PFSK-1 (cell line): ENCODE data around the gene MARK3.

Experiments used
- FOXP2 ChIP-seq: optimal IDR thresholded peaks from 2 replicates; pipeline ENCODE3; 2011; ENCODE audit warnings: borderline replicate concordance, control low read depth, inconsistent platforms; ENCODE audit not compliant: insufficient read depth; ENCODE audit errors: extremely low read length, extremely low read depth
- POLR2AphosphoS5 ChIP-seq: IDR thresholded peaks from 2 replicates; pipeline ENCODE4 v1.6.1; 2012; ENCODE audit warnings: low read depth, mild to moderate bottlenecking, control low read depth, low read length, moderate library complexity
- REST ChIP-seq, 2 experiments: IDR thresholded peaks; 2 replicates each; pipeline versions ENCODE4 v1.6.1 to v1.8.0; 2011 to 2012; ENCODE audit warnings: low read depth in 2 of 2, low read length in 2 of 2, control low read depth in 1 of 2, inconsistent platforms in 1 of 2, mild to moderate bottlenecking in 1 of 2, moderate library complexity in 1 of 2; ENCODE audit not compliant: insufficient read depth in 1 of 2
- SIN3A ChIP-seq: IDR thresholded peaks from 2 replicates; pipeline ENCODE4 v1.6.1; 2012; ENCODE audit warnings: mild to moderate bottlenecking, low read length, moderate library complexity, borderline replicate concordance; ENCODE audit not compliant: insufficient read depth
- TAF1 ChIP-seq: IDR thresholded peaks from 2 replicates; pipeline ENCODE4 v1.6.1; 2012; ENCODE audit warnings: low read length, control low read depth, borderline replicate concordance; ENCODE audit not compliant: insufficient read depth

The MARK3 gene

DNA sequence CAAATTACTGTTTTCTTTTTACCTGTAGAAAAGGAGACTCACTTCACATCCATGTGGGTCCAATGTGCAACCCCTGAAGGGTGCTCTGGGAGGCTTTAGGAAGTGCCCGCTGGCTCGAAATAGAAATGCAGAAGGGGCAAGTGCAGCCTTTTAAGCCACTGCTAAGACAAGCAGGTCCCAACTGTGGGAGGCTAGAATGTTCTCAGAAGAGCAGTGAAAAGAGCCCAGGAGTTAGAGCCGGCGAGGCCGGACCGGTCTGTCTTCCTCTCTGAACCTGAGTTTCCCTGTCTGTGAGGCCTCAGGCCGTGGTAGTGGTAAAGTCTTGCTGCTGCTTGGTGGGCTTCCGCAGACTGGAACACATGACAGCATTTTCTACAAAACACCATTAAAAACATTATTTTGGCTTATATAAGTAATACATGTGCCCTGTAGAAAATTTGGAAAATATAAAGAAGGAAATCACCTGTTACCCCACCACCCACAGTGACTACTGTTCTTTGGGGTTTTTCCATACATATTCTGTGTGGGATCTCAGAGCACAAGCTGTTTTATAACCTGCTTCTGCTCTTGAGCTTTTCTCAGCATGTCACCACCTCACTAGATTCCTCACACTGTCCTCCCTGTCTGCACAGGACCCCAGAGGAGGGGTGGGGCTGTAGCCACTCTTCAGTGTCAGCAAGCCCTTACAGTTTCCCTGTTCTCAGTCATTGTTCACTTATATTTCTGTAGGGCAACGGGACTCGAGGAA lies 131.4 kb downstream of the MARK3 start:
- TF ChIP-seq FOXP2, result no peak
- no peak for TF ChIP-seq REST (IDR thresholded peaks at IDR 0.05; ENCODE audit: insufficient read depth in 1 of 2, low read depth in 2 of 2, low read length in 2 of 2)
- TF ChIP-seq SIN3A, result no peak
- TF ChIP-seq POLR2AphosphoS5, result no peak
- no peak for TF ChIP-seq TAF1

- TF ChIP-seq POLR2AphosphoS5, result no peak
- TF ChIP-seq TAF1, result no peak
- TF ChIP-seq SIN3A, result no peak
- no peak for TF ChIP-seq FOXP2
- TF ChIP-seq REST (IDR thresholded peaks at IDR 0.05; ENCODE audit: insufficient read depth in 1 of 2, low read depth in 2 of 2, low read length in 2 of 2), result no peak
These were observed 132.0 kb downstream of the MARK3 start for GRCh38 chr14:103517174-103517566.

- no peak for TF ChIP-seq SIN3A
- no peak for TF ChIP-seq POLR2AphosphoS5
- TF ChIP-seq FOXP2, result no peak
- no peak for TF ChIP-seq REST (IDR thresholded peaks at IDR 0.05; ENCODE audit: insufficient read depth in 1 of 2, low read depth in 2 of 2, low read length in 2 of 2)
- no peak for TF ChIP-seq TAF1
These were observed 132.7 kb downstream of the MARK3 start for GRCh38 chr14:103517721-103518421.

- TF ChIP-seq FOXP2, result no peak
- no peak for TF ChIP-seq REST (IDR thresholded peaks at IDR 0.05; ENCODE audit: insufficient read depth in 1 of 2, low read depth in 2 of 2, low read length in 2 of 2)
- TF ChIP-seq TAF1, result no peak
- no peak for TF ChIP-seq POLR2AphosphoS5
- TF ChIP-seq SIN3A, result no peak
These were observed 133.3 kb downstream of the MARK3 start for GRCh38 chr14:103518422-103519042.
